ENCODE measurements around the gene PRPH. TPM values are rescaled to one million over a fixed set of nuclear protein-coding genes. Genes with fewer than 3 reads are reported as not detected.

Gene PRPH
- not detected for total RNA-seq

GRCh38 chr12:49295082-49295936 lies at the start of gene PRPH:
Gene PRPH, plus strand, starts transcription at chr12:49295147. Its CDS starts 54 bp downstream, at chr12:49295201.

DNA sequence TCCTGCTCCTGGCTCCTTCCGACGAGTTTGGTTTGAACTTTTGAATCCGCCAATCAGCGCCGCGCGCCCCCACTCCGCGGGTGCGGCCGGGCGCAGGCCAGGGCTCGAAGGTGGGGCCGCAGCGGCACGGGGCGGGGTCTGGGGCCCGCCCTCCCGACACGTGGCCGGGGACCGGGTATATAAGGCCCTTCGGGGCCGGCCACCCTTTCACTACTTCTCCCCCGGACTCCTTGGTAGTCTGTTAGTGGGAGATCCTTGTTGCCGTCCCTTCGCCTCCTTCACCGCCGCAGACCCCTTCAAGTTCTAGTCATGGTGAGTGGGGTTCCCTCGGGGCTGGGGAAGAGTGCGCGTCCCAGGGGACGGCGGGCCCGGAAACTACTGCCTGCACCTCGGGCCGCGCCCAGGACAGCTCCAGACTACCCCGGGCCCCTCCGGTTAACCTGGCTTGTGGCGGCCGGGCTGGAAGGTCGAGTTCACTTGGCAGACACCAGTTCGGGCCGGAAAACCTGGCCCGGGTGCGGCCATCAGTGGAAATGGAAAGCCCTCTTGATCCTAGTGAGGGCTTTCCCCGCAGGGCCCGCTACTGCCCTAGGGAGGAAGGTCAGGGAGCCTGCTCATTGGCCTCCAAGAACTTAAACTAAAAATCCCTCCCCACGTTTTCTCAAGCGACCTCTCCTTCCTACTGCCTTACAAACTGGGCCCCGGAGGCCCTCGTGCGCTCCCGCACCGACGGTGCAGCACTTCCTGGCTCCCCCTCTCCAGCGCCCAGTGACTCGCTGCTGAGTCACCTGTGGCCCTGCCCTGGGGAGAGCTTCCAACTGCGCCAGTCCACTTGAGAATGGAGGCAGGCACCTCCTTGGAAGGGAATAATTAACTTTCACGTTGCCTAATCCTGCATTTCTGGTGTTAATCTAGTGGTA lies 29.8 kb upstream of the PRPH start, which contains the start of gene TUBA1C:
TUBA1C (plus strand) TSS at position 210 of the 920 bp plus-strand sequence; CDS start at position 310, 100 bp downstream.

DNA sequence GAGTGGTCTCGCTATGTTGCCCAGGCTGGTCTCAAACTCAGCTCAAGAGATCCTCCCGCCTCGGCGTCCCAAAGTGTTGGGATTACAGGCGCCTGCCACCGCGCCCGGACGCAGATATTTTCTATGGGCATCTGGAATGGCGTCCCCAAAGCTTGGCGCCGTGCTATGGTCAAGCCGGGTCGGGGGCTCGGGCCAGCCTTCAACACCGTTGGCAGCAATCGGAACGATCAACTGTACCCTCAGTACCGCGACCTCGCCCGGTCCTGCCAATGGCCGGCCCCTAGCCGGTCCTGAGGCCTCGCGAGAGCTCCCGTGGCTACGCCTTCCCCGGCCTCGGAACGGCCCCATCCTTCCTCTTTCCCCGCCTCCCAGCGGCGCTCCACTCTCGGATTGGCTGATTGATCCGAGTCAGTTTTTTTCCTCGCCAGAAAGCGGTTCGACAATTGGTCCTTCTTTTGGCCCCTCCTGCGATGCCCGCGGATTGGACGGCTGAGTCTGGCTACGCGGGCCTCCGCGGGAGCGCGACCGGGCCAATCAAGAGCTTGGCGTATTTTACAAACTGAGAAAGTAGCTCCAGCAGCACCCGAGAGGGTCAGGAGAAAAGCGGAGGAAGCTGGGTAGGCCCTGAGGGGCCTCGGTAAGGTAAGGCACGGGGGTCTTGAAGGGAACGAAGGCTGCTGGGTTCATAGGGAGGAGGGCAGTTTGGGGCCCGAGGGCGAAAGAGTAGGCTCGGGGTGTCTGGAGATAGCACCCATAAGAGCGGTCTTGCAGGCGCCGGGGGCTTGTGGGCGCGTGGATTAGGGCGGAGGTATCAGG lies 28.0 kb downstream of the PRPH start, which contains the start of gene TROAP:
TROAP (plus strand) TSS at position 548 of the 816 bp plus-strand sequence. CDS start 354 bp downstream, outside the sequence.

GRCh38 chr12:49336645-49337584 lies 42.0 kb downstream of the PRPH start, which contains the start of gene C1QL4:
Gene C1QL4, minus strand, starts transcription at chr12:49337188. Its CDS starts 711 bp downstream, at chr12:49336477.

GRCh38 chr12:49346659-49347310 lies 51.8 kb downstream of the PRPH start, which contains the start of gene DNAJC22:
Gene DNAJC22, plus strand, starts transcription at chr12:49346888. Its CDS starts 1,985 bp downstream, at chr12:49348873.

Other genes starting within 250 kb of the PRPH start
- 10 to 100 TPM; 25.8 to 38.6 TPM for gene KMT2D, start 234.4 kb upstream of the PRPH start, total RNA-seq
- gene RHEBL1, start 225.2 kb upstream of the PRPH start, total RNA-seq: 1 to 10 TPM; 1.4 to 6.3 TPM
- under 1 TPM; under 0.01 to 0.33 TPM for gene DHH, start 200.3 kb upstream of the PRPH start, total RNA-seq
- 10 to 100 TPM; 32.3 to 42.3 TPM for gene LMBR1L, start 184.3 kb upstream of the PRPH start, total RNA-seq
- gene TUBA1B, start 163.8 kb upstream of the PRPH start, total RNA-seq: 1,000 to 10,000 TPM; 1,307 to 3,075 TPM
- 100 to 1,000 TPM; 525 to 648 TPM for gene TUBA1A, start 106.1 kb upstream of the PRPH start, total RNA-seq
- 100 to 1,000 TPM; 341 to 945 TPM for gene TUBA1C, start 30.1 kb upstream of the PRPH start, total RNA-seq
- 10 to 100 TPM; 26.8 to 45.0 TPM for gene TROAP, start 28.1 kb downstream of the PRPH start, total RNA-seq
- gene C1QL4, start 42.0 kb downstream of the PRPH start, total RNA-seq: under 1 TPM in 1 of 2 donors, not detected in 1; under 0.01 TPM
- gene DNAJC22, start 51.7 kb downstream of the PRPH start, total RNA-seq: 1 to 10 TPM; 1.7 to 5.3 TPM
- gene SPATS2, start 72.3 kb downstream of the PRPH start, total RNA-seq: 10 to 100 TPM; 24.8 to 35.0 TPM
- not detected for gene KCNH3, start 243.9 kb downstream of the PRPH start, total RNA-seq